NCI-H2196 (cell line): ENCODE results near the gene IP6K3.

Source experiments
- DNase-seq: peaks from one replicate; lab custom pipeline; 2025; ENCODE audit not compliant: unreplicated experiment; lab: John Stamatoyannopoulos, UW

The IP6K3 gene

GRCh38 chr6:33677143-33677660, 69.5 kb downstream of the IP6K3 start:
- DNase-seq, result no peak

GRCh38 chr6:33676416-33677142, 70.1 kb downstream of the IP6K3 start:
- no peak for DNase-seq

DNA sequence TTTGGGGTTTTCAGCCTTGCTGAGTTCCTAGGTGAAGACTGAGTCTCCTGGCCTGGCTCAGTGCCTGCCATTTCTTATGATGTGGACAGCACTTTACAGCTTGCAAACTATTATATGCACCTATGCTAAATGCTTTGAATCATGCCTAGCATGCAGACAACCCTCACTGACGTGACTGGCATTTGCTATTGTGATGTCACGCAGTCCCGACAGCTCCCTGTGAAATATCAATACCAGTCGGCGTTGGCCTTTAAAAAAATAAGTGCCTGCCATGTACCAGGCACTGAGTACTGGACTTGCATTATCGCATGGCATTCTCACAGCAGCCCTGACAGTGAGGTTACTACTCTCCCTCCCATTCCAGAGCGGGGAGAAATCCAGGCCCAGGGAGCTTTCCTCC, 70.7 kb downstream of the IP6K3 start:
- DNase-seq, result no peak

- DNase-seq, result no peak
Observed at GRCh38 chr6:33673851-33674250, 72.9 kb downstream of the IP6K3 start.

DNA sequence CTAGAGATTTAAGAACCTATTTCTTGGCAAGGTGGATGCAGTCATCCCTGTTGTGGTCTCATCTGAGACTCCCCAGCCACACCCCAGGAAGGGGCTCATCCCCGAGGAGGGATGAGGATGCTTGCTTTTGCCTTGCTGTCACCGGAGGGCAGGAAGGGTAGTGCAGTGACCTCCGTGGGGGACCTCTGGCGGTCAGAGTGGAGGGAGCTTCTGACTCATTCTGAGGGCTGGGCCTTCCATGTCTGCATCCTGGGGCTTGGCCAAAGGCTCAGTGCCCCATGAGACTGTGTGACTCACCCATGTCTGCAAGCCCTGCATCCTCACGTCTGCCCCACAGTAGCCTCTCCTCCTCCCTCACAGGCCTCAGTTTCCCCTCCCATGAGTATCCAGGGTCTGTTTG, 73.9 kb downstream of the IP6K3 start:
- DNase-seq, result peak; percentile 25

- no peak for DNase-seq
Observed at GRCh38 chr6:33671744-33672072, 75.0 kb downstream of the IP6K3 start.
